NCI-H1092 treated with DMSO at 0.1 percent for 48 hours (cell line): ENCODE measurements around the gene WNT9A.

Experiments used
- DNase-seq: peaks from one replicate; lab custom pipeline; 2025; lab: John Stamatoyannopoulos, UW

The WNT9A gene

GRCh38 chr1:227924168-227924832, 23.4 kb downstream of the WNT9A start:
- no peak for DNase-seq

DNA sequence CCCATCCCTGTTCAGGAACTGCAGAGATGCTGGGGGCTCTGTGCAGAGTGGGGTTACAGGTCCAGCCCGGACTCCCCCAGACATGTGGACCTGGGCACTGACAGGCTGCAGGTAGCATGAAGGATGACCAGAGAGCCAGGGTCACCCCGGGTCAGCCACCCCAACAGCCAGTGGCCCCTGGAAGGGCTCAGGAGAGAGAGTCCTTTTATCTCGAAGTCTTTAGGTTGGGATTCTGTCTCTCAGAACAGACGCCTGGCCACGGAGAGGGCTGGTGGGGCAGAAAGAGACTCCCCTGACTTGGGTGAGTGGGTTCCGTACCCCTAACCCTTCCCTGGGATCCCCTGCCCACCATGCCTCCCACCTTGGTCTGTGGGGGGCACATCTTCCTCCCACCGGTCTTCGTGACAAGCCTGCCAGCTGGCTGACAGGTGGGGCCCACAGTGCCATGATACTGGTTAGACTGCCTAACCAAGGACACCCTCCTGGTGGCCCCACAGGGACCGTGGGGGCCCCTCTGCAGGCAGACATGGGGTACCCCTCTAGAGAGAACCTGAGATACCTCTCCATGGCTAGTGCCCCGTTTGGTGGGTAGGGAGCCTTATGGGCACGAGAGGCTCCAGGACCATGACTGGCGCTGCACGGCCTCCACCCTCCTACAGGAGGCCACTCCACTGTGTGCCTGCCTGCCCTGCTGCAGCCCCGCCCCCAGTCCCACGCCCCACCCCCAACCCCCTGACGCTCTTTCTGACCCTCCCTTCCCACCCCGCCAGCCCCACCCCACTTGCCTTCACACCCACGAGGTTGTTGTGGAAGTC, 24.2 kb downstream of the WNT9A start:
- DNase-seq, result no peak

- no peak for DNase-seq
Observed at GRCh38 chr1:227922501-227923352, 25.0 kb downstream of the WNT9A start.

GRCh38 chr1:227921461-227922185, 26.1 kb downstream of the WNT9A start:
- DNase-seq, result no peak

DNA sequence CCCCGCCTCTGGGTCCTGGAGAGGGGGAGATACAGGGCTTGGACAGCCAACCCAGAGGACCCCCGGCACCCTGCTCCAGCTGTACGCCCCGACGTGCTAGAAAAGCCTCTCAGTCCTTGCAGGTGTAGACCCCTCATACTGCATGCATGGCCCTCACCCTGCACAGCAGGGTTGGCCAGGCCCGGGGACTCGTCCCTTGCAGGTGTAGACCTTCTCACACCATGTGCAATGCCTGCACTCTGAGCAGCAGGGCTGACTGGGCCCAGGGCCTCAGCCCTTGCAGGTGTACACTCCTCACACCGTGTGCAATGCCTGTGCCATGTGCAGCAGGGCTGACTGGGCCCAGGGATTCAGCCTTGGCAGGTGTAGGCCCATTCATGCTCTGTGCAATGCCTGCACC, 26.8 kb downstream of the WNT9A start:
- no peak for DNase-seq

DNA sequence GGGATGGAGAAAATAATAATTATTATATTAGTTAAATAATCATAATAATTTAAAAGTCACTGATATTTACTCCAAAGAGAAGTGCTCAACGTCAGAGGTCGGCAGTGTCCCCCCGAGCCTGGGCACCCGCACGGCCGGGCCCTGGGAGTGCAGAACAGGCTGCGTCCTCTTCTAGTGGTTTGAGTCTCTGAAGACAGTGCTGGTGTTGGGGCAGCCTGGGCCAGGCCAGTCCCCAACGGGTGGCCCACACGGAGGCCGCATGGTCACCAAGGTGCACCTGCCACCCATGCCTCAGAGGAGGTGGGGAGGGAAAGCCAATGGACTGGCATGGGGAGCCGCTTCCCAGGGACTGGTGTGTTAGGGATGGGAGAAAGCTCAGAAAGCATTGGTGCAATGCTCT, 27.3 kb downstream of the WNT9A start:
- DNase-seq, result no peak

DNA sequence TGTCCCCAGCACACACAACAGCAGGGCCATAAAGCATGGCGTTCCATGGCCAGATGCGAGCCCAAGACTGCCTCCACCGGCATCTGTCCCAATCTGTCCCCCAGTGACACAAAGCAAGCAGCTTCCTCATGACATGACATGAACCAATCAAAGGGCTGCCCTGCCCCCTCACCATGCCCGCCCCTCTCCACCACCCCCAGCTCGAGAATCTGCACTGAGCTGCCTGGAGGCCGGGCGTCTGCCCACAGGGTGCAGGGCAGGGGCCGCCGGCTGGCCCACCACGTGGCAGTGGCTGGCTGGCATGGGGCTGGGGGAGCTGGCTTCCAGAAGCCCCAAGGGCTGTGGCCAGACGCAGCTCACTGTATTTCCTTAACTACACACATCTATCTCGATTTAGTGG, 27.8 kb downstream of the WNT9A start:
- DNase-seq, result no peak

DNA sequence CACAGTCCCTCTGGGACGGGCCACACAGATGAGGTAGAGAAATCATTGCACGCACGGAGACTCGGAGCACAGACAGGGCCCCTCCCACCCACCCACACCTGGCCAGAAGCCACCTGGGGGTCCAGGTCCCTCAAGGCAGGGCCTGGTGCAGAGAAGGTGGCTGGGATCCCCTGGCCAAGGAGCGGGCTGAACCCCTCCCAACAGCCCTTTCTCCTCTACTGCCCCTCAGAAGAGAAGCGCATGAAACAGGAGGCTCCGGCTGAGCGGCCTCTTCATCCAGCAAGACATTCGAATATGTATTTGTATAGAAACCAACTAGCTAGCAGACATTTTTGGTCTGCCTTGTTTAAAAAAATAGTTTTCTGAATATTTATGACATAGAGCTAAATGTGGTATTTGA, 29.0 kb downstream of the WNT9A start:
- no peak for DNase-seq

DNA sequence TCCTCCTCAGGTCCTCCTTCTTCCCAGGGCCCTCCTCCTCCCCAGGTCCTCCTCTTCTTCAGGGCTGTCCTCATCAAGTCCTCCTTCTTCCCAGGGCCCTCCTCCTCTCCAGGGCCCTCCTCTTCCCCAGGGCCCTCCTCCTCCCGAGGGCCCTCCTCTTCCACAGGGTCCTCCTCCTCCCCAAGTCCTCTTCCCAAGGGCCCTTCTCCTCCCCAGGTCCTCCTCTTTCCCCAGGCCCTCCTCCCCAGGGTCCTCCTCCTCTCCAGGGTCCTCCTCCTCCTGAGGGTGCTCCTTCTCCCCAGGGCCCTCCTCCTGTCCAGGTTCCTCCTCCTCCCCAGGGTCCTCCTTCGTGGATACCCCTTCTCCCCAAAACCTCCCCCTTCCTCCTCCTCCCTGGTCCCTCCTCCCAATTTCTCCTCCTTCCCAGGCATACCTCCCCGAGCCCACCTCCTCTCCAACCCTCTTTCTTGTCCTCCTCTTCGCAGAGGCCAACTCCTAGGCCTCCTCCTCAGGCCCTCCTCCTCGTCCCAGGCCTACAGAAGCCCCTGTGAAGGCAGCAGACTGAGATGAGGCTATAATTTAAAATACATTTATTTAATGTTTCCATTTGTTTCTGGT, 29.5 kb downstream of the WNT9A start:
- no peak for DNase-seq

- DNase-seq, result no peak
Observed at GRCh38 chr1:227917081-227917950, 30.4 kb downstream of the WNT9A start.

- no peak for DNase-seq
Observed at GRCh38 chr1:227916655-227917054, 31.1 kb downstream of the WNT9A start.

DNA sequence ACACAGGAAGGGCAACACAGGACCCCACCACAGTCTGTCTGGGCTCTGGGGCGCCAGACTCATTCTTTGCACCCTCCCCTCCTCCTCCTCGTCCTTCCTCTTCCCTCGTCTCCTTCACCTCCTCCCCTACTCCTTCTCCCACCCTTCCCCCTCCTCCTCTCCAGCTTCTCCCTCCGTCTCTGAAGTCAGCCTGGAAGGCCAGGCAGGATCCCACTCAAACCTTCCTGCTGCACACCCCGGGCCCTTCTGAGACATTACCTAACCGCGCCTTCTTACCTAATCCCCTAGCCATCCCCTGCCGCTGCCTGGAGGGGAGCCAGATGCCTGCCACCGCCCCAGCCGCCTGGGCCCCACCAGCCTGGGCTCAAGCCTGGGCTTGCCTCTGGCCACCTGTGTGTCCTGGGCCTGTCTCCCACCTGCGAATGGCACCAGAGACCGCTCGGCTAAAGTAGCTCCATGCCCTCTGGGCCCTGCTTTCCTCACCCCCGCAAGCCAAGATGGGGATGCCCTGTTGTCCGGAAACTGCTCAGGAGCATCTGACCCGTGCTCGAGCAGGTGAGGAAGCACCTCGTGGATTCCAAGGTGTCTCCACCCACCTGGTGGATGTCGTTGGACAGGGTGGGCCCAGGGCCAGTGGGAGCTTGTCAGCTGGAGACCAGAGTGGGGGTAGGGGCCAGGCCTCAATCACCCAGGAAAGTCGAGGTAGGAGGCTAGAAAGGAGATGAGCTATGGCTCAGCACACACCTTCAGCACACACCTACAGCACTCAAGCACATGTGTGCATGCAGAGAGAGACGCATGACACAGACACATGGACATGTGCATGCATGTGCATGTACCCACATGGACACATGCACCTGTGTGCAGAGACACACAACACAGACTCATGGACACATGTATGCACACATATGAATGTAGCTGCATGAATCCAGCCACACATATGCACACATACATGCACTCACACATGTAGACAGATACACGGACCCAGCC, 31.9 kb downstream of the WNT9A start:
- DNase-seq, result no peak

- DNase-seq, result no peak
Observed at GRCh38 chr1:227914801-227915563, 32.8 kb downstream of the WNT9A start.

GRCh38 chr1:227913764-227914721, 33.7 kb downstream of the WNT9A start:
- DNase-seq, result peak; percentile 24

DNA sequence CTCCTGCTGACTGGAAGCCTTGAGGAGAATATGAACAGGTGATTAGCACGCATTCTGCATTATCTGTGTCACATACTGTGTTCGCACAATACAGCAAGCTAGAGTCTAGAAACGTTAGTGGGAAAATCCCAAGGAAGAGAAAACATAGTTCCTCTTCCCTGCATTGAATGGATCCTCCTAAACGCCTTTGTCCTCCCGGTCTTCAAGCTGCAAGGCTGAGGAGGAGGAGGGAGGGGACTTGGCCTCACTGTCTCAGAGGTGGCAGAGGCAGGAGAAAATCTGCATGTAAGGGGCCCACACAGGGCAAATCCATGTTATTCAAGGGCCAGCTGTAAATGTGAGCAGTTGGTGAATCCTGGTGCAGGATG, 34.4 kb downstream of the WNT9A start:
- no peak for DNase-seq

DNA sequence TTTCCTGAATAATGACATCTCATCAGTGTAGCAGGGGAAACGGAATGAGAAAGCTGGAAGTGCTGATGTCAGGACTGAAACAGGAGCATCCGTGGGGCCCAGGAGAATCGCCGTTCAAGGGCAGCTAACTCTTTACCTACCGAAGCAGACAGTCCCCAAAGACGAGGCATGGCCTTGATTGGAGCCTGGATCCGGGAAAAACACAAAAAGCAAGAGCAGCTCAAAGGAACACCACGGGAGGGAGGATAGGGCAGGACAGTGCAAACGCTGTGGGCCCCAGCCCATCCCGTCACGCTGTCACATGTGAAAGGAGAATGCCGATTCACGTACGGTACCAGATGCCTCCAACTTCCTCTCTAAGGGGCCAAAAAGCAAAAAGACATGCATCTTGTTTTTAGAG, 34.9 kb downstream of the WNT9A start:
- DNase-seq, result no peak

DNA sequence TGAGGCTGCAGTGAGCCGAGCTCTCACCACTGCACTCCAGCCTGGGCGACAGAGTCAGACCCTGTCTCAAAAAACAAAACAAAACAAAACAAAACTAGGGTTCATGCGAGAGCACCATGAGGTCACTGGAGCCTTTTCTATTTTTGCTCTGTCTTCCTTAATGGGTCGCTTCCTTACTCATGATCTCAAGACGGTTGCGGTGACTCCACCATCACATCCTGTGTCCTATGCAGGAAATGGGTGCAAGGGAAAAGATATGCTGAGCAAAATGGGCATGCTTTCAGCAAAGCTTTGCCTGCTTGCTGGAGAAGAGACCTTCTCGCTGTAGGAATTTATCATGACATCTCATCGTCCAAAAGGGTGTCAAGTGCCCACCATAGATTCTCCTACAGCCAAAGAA, 36.4 kb downstream of the WNT9A start:
- DNase-seq, result no peak
